Measurements from ENCODE around the gene COPS4.

GRCh38 chr4:83036991-83037665 lies 2.1 kb downstream of the COPS4 start:
- no peak for TF ChIP-seq POLR2AphosphoS5 (IDR thresholded peaks at IDR 0.05; ENCODE audit: low read depth, low read length)
- TF ChIP-seq REST (IDR thresholded peaks at IDR 0.05; ENCODE audit: insufficient read depth in 1 of 2, low read depth in 2 of 2, low read length in 2 of 2) = no peak
- TF ChIP-seq SIN3A (IDR thresholded peaks at IDR 0.05; ENCODE audit: borderline replicate concordance, insufficient read depth, low read length) = no peak
- no peak for TF ChIP-seq FOXP2 (optimal IDR thresholded peaks at IDR 0.05; ENCODE audit: borderline replicate concordance, extremely low read depth, extremely low read length, insufficient read depth)
- TF ChIP-seq TAF1 (IDR thresholded peaks at IDR 0.05; ENCODE audit: borderline replicate concordance, insufficient read depth, low read length) = no peak
